Measurements from ENCODE around the gene CFL1.

- TF ChIP-seq CTCF (conservative IDR thresholded peaks at IDR 0.05 in 1 of 2, IDR thresholded peaks at IDR 0.05 in 1 of 2; ENCODE audit: low read depth in 1 of 2, low read length in 2 of 2), result no peak
- TF ChIP-seq EZH2 (IDR thresholded peaks at IDR 0.05; ENCODE audit: low read length, missing control alignments), result no peak
Observed at GRCh38 chr11:65897020-65897471, 39.1 kb upstream of the CFL1 start.
